NOMO-1 treated with DMSO at 0.1 percent for 48 hours (cell line): ENCODE results near the gene FRAS1.
A peak's percentile ranks its signal among the peaks of the same experiment; 100 is the strongest.
"Not testable (repeated sequence)": the region's sequence is repeated elsewhere in the genome, so short reads cannot be mapped to it uniquely, and the experiment has no call there.

Experiments
- DNase-seq: peaks from one replicate; lab custom pipeline; 2025; ENCODE audit not compliant: unreplicated experiment; lab: John Stamatoyannopoulos, UW

FRAS1 gene

DNA sequence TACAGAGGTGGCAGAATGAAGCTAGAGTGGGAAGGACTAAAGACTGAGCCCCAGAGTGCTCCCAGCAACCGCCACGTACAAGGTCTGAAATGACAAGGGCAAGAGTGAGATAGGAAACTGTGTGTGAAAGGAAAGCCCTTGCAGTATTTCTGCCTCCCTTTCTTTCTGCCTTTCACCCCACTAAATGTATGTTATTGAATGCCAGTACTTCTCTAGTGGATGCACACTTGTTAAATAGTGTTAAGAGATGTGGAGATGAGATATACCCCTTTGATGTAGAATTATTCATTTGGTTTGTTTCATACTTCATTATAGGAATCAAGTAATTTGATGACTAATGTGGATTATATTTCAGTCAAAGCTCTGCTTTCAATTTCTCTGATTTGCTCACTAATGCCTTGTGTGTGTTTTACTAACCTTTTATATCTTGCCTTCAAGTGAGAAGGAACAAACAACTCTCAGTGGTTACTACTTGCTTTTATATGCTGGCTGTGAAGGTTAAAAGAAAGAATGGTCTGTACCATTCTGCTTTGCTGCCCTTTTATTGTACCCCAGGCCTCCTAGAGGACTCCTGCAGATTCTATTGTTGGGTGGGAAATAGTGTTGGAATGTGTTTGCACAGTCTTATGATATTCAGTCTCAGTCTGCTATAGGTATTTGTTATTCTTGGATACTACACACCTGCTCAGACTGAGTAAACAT, 486.5 kb downstream of the FRAS1 start:
- DNase-seq: no peak

GRCh38 chr4:78544678-78545077, 487.6 kb downstream of the FRAS1 start:
- no peak for DNase-seq

GRCh38 chr4:78545275-78546246, 488.4 kb downstream of the FRAS1 start:
- DNase-seq: no peak

GRCh38 chr4:78547899-78548298, 490.8 kb downstream of the FRAS1 start:
- not testable (repeated sequence) for DNase-seq

- DNase-seq: not testable (repeated sequence)
These were observed 491.8 kb downstream of the FRAS1 start for GRCh38 chr4:78548889-78549288.

DNA sequence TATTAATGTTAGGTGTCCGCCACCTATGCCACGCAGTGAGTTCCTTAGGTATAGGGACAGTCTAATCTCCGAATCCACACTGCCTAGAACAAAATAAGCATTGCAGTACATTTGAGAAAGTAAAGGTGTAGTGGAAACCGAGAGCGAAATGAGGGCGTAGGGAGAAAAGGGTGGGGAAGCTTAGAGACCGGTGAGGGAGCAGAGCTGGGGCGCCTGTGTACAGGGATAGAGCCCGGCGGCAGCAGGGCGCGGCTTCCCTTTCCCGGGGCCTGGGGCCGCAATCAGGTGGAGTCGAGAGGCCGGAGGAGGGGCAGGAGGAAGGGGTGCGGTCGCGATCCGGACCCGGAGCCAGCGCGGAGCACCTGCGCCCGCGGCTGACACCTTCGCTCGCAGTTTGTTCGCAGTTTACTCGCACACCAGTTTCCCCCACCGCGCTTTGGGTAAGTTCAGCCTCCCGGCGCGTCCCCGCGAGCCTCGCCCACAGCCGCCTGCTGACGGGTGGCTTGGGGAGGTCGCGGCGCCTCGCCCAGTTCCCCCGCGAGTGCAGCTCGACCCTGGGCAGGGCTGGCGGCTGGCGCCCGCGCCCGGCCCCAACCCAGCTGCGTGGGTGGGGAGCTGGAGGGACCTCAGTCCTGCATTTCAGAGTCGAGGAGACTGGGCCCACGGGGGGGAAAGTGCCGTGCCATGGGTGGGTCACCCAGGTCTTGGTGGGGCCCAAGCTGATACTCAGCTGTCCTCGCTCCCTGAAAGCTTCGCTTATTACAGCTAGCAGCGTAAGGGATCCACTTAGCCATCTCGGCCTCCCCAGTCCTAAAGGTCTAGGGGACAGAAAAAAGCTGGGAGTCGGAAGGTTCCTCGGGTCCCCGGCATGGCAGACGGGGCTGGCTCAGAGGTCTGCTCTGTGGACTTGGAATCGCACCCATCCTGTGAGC, 494.6 kb downstream of the FRAS1 start, which contains the start of gene ANXA3:
ANXA3 (plus strand) TSS at position 351 of the 932 bp plus-strand sequence. CDS start 2,704 bp downstream, outside the sequence.
- no peak for DNase-seq

- DNase-seq: peak; percentile 50
These were observed 495.4 kb downstream of the FRAS1 start for GRCh38 chr4:78552389-78553042.

DNA sequence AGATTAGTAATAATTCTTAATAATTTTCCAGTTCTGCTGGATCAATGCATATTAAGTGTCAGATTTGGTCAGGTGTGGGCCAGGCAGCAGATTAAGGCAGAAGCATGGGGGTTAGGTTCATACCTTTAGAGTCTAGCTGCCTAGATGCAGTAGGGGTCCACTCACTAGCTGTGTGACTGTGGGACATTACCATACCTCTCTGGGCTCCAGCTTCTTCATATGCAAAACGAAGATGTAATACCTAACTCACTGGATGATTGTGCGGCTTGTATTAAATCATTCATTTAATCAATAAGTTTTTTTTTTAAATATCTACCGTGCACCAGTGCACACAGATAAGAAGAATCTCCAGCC, 495.9 kb downstream of the FRAS1 start:
- no peak for DNase-seq

GRCh38 chr4:78553529-78554060, 496.5 kb downstream of the FRAS1 start:
- no peak for DNase-seq

GRCh38 chr4:78556665-78557064, 499.5 kb downstream of the FRAS1 start:
- no peak for DNase-seq

DNA sequence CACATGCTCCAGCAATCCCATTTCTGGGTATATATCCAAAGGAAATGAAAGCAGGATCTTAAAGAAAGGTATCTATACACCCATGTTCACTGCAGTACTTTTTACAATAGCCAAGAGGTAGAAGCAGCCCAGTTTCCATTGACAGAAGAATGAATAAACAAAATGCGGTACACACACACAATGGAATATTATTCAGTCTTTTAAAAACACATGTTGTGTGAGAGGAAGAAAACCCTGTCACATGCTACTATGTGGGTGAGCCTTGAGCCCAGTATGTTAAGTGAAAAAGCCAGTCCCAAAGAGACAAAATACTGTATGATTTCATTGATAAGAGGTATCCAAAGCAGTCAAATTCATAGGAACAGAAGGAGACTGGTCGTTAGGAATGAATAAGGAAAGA, 500.7 kb downstream of the FRAS1 start:
- no peak for DNase-seq

DNA sequence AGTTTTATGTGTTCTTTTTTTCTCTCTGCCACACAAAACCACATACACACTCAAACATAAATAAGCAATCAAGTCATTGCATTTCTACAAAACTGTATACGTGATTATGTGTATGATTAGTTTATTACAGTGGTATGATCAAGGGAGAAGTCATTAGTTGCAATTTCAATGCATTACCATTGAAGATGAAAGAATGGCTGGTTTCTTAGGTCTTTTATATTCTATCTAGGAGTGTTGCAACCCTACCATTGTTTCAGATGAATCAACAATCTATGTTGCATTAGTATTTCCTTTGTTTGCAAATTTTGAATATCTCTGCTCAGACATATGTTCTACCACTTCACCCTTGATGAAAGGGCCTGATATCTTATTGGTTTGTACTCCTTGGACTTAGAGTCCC, 501.3 kb downstream of the FRAS1 start:
- no peak for DNase-seq

DNA sequence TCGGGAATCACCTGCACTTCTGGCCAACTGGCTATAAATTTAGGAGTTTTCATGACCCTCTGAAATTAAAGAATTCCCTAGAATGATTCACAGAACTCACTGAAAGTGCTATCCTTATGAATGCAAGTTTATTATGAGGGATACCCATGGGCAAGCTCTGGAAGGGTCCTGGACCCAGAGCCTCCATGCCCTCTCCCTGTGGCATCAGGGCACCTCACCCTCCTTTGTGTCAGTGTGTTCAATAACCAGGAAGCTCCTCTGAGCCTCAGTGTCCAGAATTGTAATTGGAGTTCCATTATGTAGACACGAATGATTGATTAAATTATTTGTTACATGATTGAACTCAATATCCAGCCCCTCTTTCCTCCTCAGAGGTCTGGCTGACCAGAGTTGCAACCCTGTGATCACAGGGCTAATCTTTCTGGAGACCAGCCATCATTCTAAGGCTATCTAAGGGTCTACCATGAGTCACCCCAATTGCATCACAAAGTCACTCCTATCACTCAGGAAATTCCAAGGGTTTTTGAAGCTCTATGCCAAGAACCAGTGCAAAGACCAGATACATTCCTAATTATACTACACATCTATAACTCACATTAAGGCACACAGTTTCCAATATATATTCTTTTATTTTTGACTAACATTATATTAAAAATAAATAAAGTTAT, 503.3 kb downstream of the FRAS1 start:
- DNase-seq: no peak

DNA sequence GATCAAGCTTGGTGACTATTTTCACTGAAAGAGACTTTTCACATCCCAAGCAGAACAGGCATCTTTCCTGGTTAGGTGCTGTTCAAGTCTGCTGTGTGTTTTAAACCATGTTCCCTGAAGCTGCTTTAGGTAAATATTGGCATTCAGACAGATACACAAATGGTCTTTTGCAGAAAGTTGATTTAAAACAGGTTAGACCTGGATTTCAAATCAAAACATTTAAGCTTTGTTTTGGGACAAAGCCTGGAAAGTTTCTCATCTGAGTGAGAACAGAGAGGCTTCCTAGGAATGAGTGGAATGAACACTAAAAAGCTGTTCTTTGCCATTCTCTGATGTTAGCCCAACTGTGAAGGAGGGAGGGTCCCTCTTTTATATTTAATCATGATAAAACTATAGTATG, 504.6 kb downstream of the FRAS1 start:
- DNase-seq: no peak

- DNase-seq: no peak
These were observed 505.6 kb downstream of the FRAS1 start for GRCh38 chr4:78562687-78563086.

- DNase-seq: no peak
These were observed 508.8 kb downstream of the FRAS1 start for GRCh38 chr4:78565971-78566372.

DNA sequence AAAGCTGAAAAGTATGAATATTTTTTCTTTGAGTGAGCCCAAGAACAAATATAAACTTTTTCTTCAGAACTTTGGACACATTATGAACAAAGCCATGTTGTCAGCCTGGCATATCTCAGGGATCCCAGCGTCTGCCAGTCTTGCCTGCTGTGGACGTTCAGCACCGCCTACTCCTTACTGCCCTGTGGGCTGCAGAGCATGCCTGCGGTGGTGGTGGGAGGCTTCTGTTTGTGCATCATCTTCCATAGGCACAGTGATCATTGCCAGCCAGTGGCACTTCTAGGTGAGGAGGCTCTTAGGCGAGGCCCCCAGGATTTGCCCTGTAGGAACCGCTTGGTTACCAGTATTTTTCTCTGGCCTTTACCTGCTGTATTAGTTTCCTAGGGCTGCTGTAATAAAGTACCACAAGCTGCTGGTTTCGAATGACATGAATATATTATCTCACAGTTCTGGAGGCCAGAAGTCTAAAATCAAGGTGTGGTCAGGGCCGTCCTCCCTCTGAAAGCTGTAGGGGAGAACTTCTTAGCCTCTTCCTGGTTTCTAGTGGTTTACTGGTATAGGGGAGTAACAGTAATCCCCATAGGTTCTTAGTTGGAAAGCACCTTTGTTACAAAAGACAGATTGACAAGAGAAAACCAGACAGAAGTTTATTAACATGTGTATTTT, 509.8 kb downstream of the FRAS1 start:
- DNase-seq: no peak

GRCh38 chr4:78567500-78568060, 510.5 kb downstream of the FRAS1 start:
- DNase-seq: no peak
